ENCODE data around the gene RALGAPA2. TPM values are rescaled to one million over a fixed set of nuclear protein-coding genes. Genes with fewer than 3 reads are reported as not detected.
"Not testable (repeated sequence)": the region's sequence is repeated elsewhere in the genome, so short reads cannot be mapped to it uniquely, and the experiment has no call there.

The RALGAPA2 gene
- total RNA-seq, 1 donor from 2014 or later: 21.8 TPM

- DNase-seq (ENCODE audit: low read depth, low spot score): no peak
Measured at GRCh38 chr20:20369250-20370093, 343.0 kb downstream of the RALGAPA2 start.

GRCh38 chr20:20368418-20369249 is 343.8 kb downstream of the RALGAPA2 start:
- no peak for DNase-seq (ENCODE audit: low read depth, low spot score)

- no peak for DNase-seq (ENCODE audit: low read depth, low spot score)
Measured at GRCh38 chr20:20367575-20368417, 344.6 kb downstream of the RALGAPA2 start, which contains the start of gene INSM1. INSM1 (plus strand) TSS chr20:20368104; CDS start chr20:20368268, 164 bp downstream.

GRCh38 chr20:20366876-20367574 is 345.4 kb downstream of the RALGAPA2 start:
- no peak for DNase-seq (ENCODE audit: low read depth, low spot score)

GRCh38 chr20:20366551-20366875 is 345.9 kb downstream of the RALGAPA2 start:
- DNase-seq (ENCODE audit: low read depth, low spot score): no peak

GRCh38 chr20:20365480-20366161 is 346.8 kb downstream of the RALGAPA2 start:
- no peak for DNase-seq (ENCODE audit: low read depth, low spot score)

- no peak for DNase-seq (ENCODE audit: low read depth, low spot score)
Measured at GRCh38 chr20:20364593-20365479, 347.6 kb downstream of the RALGAPA2 start.

GRCh38 chr20:20363799-20364592 is 348.4 kb downstream of the RALGAPA2 start:
- DNase-seq (ENCODE audit: low read depth, low spot score): no peak

- DNase-seq (ENCODE audit: low read depth, low spot score): no peak
Measured at GRCh38 chr20:20363434-20363798, 349.0 kb downstream of the RALGAPA2 start.

GRCh38 chr20:20362774-20363433 is 349.5 kb downstream of the RALGAPA2 start:
- no peak for DNase-seq (ENCODE audit: low read depth, low spot score)

GRCh38 chr20:20360464-20360863 is 352.0 kb downstream of the RALGAPA2 start:
- DNase-seq (ENCODE audit: low read depth, low spot score): no peak

GRCh38 chr20:20359628-20360027 is 352.8 kb downstream of the RALGAPA2 start:
- DNase-seq (ENCODE audit: low read depth, low spot score): no peak

GRCh38 chr20:20358801-20359200 is 353.6 kb downstream of the RALGAPA2 start:
- DNase-seq (ENCODE audit: low read depth, low spot score): no peak

GRCh38 chr20:20355503-20355902 is 356.9 kb downstream of the RALGAPA2 start:
- DNase-seq (ENCODE audit: low read depth, low spot score): not testable (repeated sequence)

GRCh38 chr20:20353576-20353975 is 358.9 kb downstream of the RALGAPA2 start:
- DNase-seq (ENCODE audit: low read depth, low spot score): no peak

GRCh38 chr20:20344476-20344875 is 368.0 kb downstream of the RALGAPA2 start:
- no peak for DNase-seq (ENCODE audit: low read depth, low spot score)

- no peak for DNase-seq (ENCODE audit: low read depth, low spot score)
Measured at GRCh38 chr20:20343932-20344331, 368.5 kb downstream of the RALGAPA2 start.

All from pulmonary artery endothelial cell (primary cell).